HepG2 (cell line): ENCODE measurements around the gene STK11. TPM values are rescaled to one million over a fixed set of nuclear protein-coding genes. Genes with fewer than 3 reads are reported as not detected.
"Not testable (repeated sequence)": the region's sequence is repeated elsewhere in the genome, so short reads cannot be mapped to it uniquely, and the experiment has no call there.

ENCODE experiments used
- ATAC-seq: fragments of 200-7000 bp; cut with Tn5 transposase; 3 replicates; pipeline ENCODE4 v1.9.1; 2020; ENCODE audit warnings: mild to moderate bottlenecking, moderate library complexity
- BruUV-seq: library from RNA; stranded (reverse); fragments of 400-500 nt; replicated peaks from 2 replicates; lab custom pipeline; 2021; lab: Mats Ljungman, UMichigan
- CTCF ChIA-PET: fragments of 300-600 bp; formaldehyde crosslinking; extraction: SDS; loops from one replicate; lab custom pipeline; 2021; ENCODE audit warnings: low total read pairs, inconsistent platforms, low intra/inter-chr PET ratio; lab: Yijun Ruan, JAX
- POLR2A ChIA-PET: fragments of 350-600 bp; sonication (Branson Sonifier 250); formaldehyde crosslinking; loops from one replicate; lab custom pipeline; 2020; ENCODE audit warnings: antibody characterized with exemption, inconsistent platforms; lab: Yijun Ruan, JAX
- DNase-seq: peaks from one replicate; pipeline ENCODE4 v3.0.0-alpha.2; 2015; ENCODE audit warnings: low spot score
- FAIRE-seq: peaks from 3 replicates; lab custom pipeline; 2011; peaks lifted over from hg19 to GRCh38; lab: Jason Lieb, UNC
- H2AFZ ChIP-seq: one replicate; pipeline ENCODE4 v1.6.1; 2011; ENCODE audit warnings: low read length, inconsistent platforms
- H3K27ac ChIP-seq: fragments of 300-600 bp; 3 replicates; pipeline ENCODE4 v1.8.0; 2011; ENCODE audit warnings: mixed run types, mild to moderate bottlenecking, mixed read lengths, low read length, inconsistent platforms; ENCODE audit not compliant: insufficient read depth; ENCODE audit errors: extremely low read length
- H3K27me3 ChIP-seq, 2 experiments: fragments of 200-600 bp in 1 of 2; 2 replicates in 1 of 2; 3 replicates in 1 of 2; pipeline versions ENCODE4 v1.6.0 to v1.8.0; 2011; ENCODE audit warnings: low read length in 2 of 2, mild to moderate bottlenecking in 2 of 2, moderate library complexity in 2 of 2, inconsistent platforms in 1 of 2; ENCODE audit not compliant: insufficient read depth in 2 of 2, control insufficient read depth in 1 of 2
- H3K36me3 ChIP-seq, 2 experiments: fragments of 200-600 bp in 1 of 2; replicated peaks in 1 of 2; 2 replicates in 1 of 2; 3 replicates in 1 of 2; pipeline versions ENCODE4 v1.5.1 to v1.8.0; 2011; ENCODE audit warnings: low read length in 2 of 2, inconsistent platforms in 1 of 2; ENCODE audit not compliant: insufficient read depth in 2 of 2, control insufficient read depth in 1 of 2
- H3K4me1 ChIP-seq: 2 replicates; pipeline ENCODE4 v1.5.1; 2012; ENCODE audit warnings: low read length, inconsistent platforms; ENCODE audit not compliant: insufficient read depth
- H3K4me2 ChIP-seq: 2 replicates; pipeline ENCODE4 v1.6.0; 2011; ENCODE audit warnings: low read depth, low read length, inconsistent platforms
- H3K4me3 ChIP-seq, 3 experiments: fragments of 200-600 bp in 1 of 3; sonication (generic), shearing (Covaris generic) in 1 of 3; replicated peaks in 1 of 3; 2 replicates each; pipeline ENCODE4 v1.5.1; 2011 to 2016; ENCODE audit warnings: low read length in 3 of 3, inconsistent platforms in 2 of 3, low read depth in 2 of 3, mild to moderate bottlenecking in 2 of 3, control low read depth in 1 of 3, mixed read lengths in 1 of 3; ENCODE audit not compliant: insufficient read depth in 1 of 3
- H3K79me2 ChIP-seq: one replicate; pipeline ENCODE4 v1.6.1; 2011; ENCODE audit warnings: low read length, inconsistent platforms; ENCODE audit not compliant: insufficient read depth
- H3K9ac ChIP-seq: 2 replicates; pipeline ENCODE4 v1.6.0; 2011; ENCODE audit warnings: mild to moderate bottlenecking, low read depth, low read length, inconsistent platforms; ENCODE audit not compliant: insufficient read depth
- H3K9me3 ChIP-seq: 2 replicates; pipeline ENCODE4 v1.5.1; 2012; ENCODE audit warnings: mild to moderate bottlenecking, low read length
- H4K20me1 ChIP-seq: 2 replicates; pipeline ENCODE4 v1.6.0; 2011; ENCODE audit warnings: inconsistent platforms, mild to moderate bottlenecking, low read length, moderate library complexity; ENCODE audit not compliant: insufficient read depth
- AGO2 ChIP-seq: fragments of 200-400 bp; formaldehyde crosslinking; optimal IDR thresholded peaks from 2 replicates; pipeline ENCODE3; 2017; ENCODE audit warnings: mild to moderate bottlenecking, low read depth, low read length, moderate library complexity
- RXRA ChIP-seq: sonication (generic); formaldehyde crosslinking; IDR thresholded peaks from 2 replicates; pipeline ENCODE4 v1.5.1; 2020; ENCODE audit warnings: missing genetic modification reagents
- ZBTB38 ChIP-seq: sonication (generic); formaldehyde crosslinking; IDR thresholded peaks from 2 replicates; pipeline ENCODE4 v1.5.1; 2020; ENCODE audit warnings: mild to moderate bottlenecking, missing genetic modification reagents
- ZNF652 ChIP-seq: IDR thresholded peaks from 2 replicates; pipeline ENCODE4 v1.6.1; 2016; ENCODE audit warnings: low read depth, borderline replicate concordance
- ZNF687 ChIP-seq: sonication (generic); formaldehyde crosslinking; IDR thresholded peaks from 2 replicates; pipeline ENCODE4 v1.5.1; 2020; ENCODE audit warnings: mild to moderate bottlenecking, missing genetic modification reagents, moderate library complexity
- ZNF777 ChIP-seq: sonication (generic); formaldehyde crosslinking; IDR thresholded peaks from 2 replicates; pipeline ENCODE4 v1.4.0; 2020; ENCODE audit warnings: missing genetic modification reagents
- WGBS: methylation state at CpG from one replicate; pipeline ENCODE4 v1.1.6; 2017; ENCODE audit warnings: low lambda C conversion rate; 5-methylcytosine and 5-hydroxymethylcytosine counted together
- in situ Hi-C: cut with HindIII; loops from 2 replicates; pipeline ENCODE4 v1.10.0; 2017; ENCODE audit warnings: low pct_unique_long_range_greater_than_20kb; ENCODE audit not compliant: extremely low pct_ligation_motif_present
- intact Hi-C: fragments of 100-400 bp; cut with micrococcal nuclease; formaldehyde crosslinking; loops from one replicate; pipeline ENCODE4 v1.10.0; 2022; ENCODE audit not compliant: unreplicated experiment
- polyA plus RNA-seq, 8 experiments: library from polyadenylated mRNA; depleted of rRNA in 3 of 8; stranded (reverse) in 7 of 8; unstranded in 1 of 8; fragments of >200 nt; fragmentation: Illumina TruSeq in 4 of 8; extraction: Trizol in 4 of 8; gene quantifications; 2 replicates each; pipeline versions ENCODE4 v1.2.1 to v1.2.3, GENCODE V29; 2011 to 2016; ENCODE audit warnings: low read depth in 4 of 8, missing spikeins in 1 of 8, mixed read lengths in 1 of 8; ENCODE audit not compliant: insufficient read depth in 1 of 8
- total RNA-seq, 5 experiments: library from RNA; depleted of rRNA; stranded (reverse); fragments of >200 nt; fragmentation: Illumina TruSeq; extraction: Trizol; gene quantifications; 2 replicates each; pipeline ENCODE4 v1.2.3, GENCODE V29; 2016; ENCODE audit warnings: low read depth in 1 of 5

Gene STK11
- total and polyA plus RNA-seq, 2 of the 13 experiments (the other 11 are each of a cell fraction or from before 2014, with no cell fraction given), result 27.5 to 43.6 TPM

DNA sequence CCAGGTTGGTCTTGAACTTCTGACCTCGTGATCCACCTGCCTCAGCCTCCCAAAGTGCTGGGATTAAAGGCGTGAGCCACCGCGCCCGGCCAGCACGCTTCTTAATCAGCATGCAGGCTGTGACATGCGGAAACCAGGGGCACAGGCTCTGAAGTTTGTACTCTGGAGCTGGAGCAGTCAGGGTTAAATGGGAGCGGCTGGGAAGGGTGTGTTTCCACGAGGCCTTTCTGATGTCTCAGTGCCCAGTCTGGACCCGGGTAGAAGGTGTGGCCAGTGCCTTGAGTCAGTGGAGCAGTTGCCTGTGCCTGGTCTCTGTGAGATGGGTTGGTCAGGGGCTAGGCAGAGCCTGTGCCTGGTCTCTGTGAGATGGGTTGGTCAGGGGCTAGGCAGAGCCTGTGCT is 3.3 kb downstream of the STK11 start:
- H3K9me3 ChIP-seq, FAIRE-seq, DNase-seq, intact Hi-C loops, H3K27ac ChIP-seq, BruUV-seq, H3K9ac ChIP-seq, CTCF ChIA-PET, in situ Hi-C loops, ATAC-seq, H2AFZ ChIP-seq, H3K27me3 ChIP-seq, POLR2A ChIA-PET: not testable (repeated sequence)
- 90% methylated on average over 6 of the region's 10 CpGs for WGBS
- TF ChIP-seq ZBTB38 (CRISPR knock-in tag) (0 out of 2 replicates have a peak, but pooled peaks have one; percentile 7), RXRA (CRISPR knock-in tag) (0 out of 2 replicates have a peak, but pooled peaks have one; percentile 14), ZNF652 (CRISPR knock-in tag) (peak; percentile 79; the same call in 1 of the 2 replicates)
- H3K4me1 ChIP-seq, result peaks cover 55% of the 10 kb centered on the region
- peak overlapping the region in 2 of 3 experiments; percentile 27 to 42; a peak in 3 of 6 replicates for H3K4me3 ChIP-seq
- peaks cover 73% of the 10 kb centered on the region for H3K79me2 ChIP-seq
- peaks cover 8 to 20% of the 10 kb centered on the region in 2 experiments; a peak in 4 of 5 replicates for H3K36me3 ChIP-seq
- H3K4me2 ChIP-seq, result peak overlapping the region; percentile 87
- peaks cover 41% of the 10 kb centered on the region for H4K20me1 ChIP-seq

DNA sequence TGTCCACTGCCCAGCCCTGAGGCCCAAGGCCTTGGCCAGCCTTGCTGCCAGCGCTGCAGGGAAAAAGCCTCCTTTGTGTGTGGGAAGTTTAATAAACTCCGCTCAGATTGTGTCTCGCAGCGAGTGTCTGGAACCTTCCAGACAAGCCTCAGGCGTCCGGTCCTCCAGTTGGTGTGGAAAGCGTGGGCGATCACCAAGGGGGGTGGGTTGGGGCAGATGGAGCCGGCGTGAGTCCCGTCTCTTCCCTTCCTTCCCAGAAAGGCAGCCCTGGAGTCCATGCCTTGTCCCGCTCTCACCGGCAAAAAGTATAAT is 4.6 kb downstream of the STK11 start:
- FAIRE-seq (no peak), ATAC-seq (no peak), DNase-seq (no peak)
- Histone ChIP-seq H4K20me1 (peaks cover 50% of the 10 kb centered on the region), H3K36me3 (peaks cover 10 to 21% of the 10 kb centered on the region in 2 experiments; a peak in 4 of 5 replicates), H3K4me1 (peaks cover 42% of the 10 kb centered on the region), H3K79me2 (peaks cover 84% of the 10 kb centered on the region), H3K27ac (peak overlapping the region; percentile 34), H3K4me2 (peak overlapping the region; percentile 53; the same call in 1 of the 2 replicates), H2AFZ (no peak overlapping the region), H3K9me3 (no peaks in the 10 kb centered on the region), H3K9ac (no peak overlapping the region), H3K27me3 (no peaks in the 10 kb centered on the region; a peak in 1 of 5 replicates), H3K4me3 (peak overlapping the region in 1 of 3 experiments; percentile 44; a peak in 1 of 6 replicates)
- POLR2A ChIA-PET, result no interaction called here
- in situ Hi-C loops (no loop called here), intact Hi-C loops (no loop called here)
- no TSS peak for BruUV-seq
- 95% methylated on average over 13 of the region's 13 CpGs for WGBS
- TF ChIP-seq AGO2, result peak; percentile 67
- TF ChIP-seq ZNF777 (CRISPR knock-in tag), result no peak
- TF ChIP-seq ZNF687 (CRISPR knock-in tag), result peak; percentile 58
- CTCF ChIA-PET, result no interaction called here
